ENCODE measurements around the gene CELA3A.
"Not testable (repeated sequence)": the region's sequence is repeated elsewhere in the genome, so short reads cannot be mapped to it uniquely, and the experiment has no call there.

Gene CELA3A

DNA sequence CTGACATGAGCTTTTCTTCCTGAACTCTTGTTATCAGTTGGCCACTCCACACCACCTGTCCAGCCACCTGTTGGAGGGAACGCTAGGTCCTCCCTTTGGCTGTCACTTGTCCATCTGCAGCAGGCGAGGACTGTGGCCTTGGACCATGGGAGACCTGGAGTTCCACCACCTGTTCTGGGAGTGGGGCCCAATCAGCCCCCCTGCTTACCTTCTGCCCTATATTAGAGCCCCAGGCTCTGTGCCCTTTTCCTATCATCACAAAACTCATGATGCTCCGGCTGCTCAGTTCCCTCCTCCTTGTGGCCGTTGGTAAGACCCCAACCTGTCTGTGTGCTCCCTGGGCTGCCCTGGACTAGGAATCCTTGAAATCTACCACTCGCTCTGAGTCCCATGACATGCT, at the start of gene CELA3A:
CELA3A (plus strand) TSS at position 249 of the 400 bp plus-strand sequence; CDS start at position 267, 18 bp downstream.
- DNase-seq (ENCODE audit: insufficient read length, low spot score) (no peak), FAIRE-seq (no peak)

GRCh38 chr1:21952786-21953520, 48.5 kb upstream of the CELA3A start:
- DNase-seq (ENCODE audit: insufficient read length, low spot score), result no peak
- no peak for FAIRE-seq

DNA sequence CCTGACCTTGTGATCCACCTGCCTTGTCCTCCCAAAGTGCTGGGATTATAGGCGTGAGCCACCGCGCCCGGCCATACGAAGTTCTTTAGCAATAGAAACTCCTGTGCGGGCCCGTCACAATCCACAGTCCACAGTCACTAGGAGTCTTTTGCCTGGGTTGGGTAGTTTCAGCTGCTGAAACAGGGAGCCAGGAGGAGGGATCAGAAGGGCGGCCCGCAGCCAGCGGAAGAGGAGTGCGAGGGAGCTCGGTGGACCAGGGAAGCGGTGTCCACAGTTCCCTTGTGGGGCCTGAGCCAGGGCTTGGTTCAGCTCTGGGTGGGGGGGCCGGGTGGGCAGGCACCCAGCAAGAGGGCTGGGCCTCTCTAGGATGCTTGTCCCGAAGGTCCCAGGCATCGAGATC, 46.4 kb upstream of the CELA3A start:
- no peak for DNase-seq (ENCODE audit: insufficient read length, low spot score)
- no peak for FAIRE-seq

GRCh38 chr1:21955501-21956281, 45.8 kb upstream of the CELA3A start:
- FAIRE-seq (no peak), DNase-seq (ENCODE audit: insufficient read length, low spot score) (no peak)

DNA sequence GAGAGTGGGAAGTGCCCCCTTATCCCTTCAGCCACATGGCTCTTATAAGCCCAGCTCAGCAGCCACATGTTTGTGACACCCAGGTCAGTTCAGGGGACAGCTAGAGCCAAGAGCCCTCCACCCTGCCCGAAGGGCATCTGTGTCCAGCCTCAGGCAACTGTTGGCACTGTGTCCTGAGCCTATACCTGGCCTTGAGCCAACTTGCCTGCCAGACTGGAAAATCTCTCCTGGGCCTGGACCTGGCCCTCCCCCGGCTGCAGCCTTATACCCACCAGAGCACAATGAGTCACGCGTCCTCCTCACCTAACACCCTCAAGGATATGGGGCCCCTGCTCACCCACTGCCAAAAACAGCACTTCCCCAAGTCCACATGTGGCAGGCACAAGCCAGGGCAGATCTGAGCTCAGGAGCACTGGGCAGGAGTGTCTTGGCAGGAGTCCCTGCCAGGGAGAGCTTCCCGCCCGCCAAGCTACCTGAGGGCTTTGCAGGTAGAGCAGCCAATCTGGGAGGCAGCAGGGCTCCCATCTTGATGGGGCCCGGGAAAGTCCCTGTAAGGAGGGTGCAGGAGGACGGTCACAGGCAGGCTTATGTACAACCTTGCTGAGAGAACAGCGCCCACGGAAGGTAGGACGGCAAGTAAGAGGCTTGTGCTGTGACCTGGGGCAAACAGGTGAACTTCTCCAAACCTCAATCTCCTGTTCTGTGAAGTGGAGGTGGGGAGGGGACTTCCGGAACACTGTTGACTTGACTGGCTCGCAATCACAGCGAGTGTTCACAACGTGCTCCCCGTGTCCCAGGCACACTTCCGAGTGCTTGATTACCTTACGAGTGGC, 44.5 kb upstream of the CELA3A start:
- DNase-seq (ENCODE audit: insufficient read length, low spot score) (peak; percentile 57), FAIRE-seq (peak; percentile 28)

DNA sequence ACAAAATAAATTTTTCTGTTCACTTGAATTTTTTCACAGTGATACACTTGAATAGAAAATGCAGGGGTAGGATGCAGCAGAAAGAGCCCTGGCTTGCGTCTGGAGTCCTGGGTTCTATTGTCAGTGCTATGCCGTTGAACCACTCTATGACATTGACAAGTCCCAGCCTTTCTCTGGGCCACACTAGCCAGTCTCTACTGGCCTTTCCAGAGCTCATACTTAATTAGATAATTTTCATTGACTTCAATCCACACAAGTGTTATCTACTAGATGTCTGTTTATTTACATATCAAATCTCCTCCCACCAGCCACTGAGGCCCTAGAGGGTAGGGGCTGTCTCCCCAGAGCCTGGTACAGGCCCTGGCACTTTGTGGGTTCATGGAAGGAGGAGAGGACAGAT, 40.1 kb upstream of the CELA3A start:
- FAIRE-seq, result no peak
- DNase-seq (ENCODE audit: insufficient read length, low spot score), result no peak

DNA sequence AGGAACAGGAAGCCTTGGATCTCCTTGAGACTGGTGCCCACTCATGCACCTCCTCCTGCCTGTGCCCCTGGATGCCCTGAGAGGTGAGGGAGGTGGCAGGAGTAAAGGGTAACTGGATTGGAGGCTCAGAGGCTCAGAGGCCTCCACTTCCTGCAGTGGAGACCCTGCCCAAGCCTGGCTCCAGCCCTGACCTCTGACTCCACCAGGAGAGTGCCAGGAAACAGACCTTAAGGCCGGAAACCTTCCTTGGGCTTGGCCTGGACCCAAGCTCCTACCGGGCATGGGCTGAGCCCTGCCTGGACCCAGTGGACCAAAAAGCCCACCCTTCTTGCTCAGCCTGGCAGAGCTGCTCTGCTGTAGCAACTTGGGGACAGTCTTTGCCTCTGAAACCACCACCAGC, 39.7 kb upstream of the CELA3A start:
- DNase-seq (ENCODE audit: insufficient read length, low spot score) (no peak), FAIRE-seq (no peak)

- DNase-seq (ENCODE audit: insufficient read length, low spot score), result peak; percentile 76
- FAIRE-seq, result peak; percentile 16
Observed at GRCh38 chr1:21963477-21964217, 37.8 kb upstream of the CELA3A start.

DNA sequence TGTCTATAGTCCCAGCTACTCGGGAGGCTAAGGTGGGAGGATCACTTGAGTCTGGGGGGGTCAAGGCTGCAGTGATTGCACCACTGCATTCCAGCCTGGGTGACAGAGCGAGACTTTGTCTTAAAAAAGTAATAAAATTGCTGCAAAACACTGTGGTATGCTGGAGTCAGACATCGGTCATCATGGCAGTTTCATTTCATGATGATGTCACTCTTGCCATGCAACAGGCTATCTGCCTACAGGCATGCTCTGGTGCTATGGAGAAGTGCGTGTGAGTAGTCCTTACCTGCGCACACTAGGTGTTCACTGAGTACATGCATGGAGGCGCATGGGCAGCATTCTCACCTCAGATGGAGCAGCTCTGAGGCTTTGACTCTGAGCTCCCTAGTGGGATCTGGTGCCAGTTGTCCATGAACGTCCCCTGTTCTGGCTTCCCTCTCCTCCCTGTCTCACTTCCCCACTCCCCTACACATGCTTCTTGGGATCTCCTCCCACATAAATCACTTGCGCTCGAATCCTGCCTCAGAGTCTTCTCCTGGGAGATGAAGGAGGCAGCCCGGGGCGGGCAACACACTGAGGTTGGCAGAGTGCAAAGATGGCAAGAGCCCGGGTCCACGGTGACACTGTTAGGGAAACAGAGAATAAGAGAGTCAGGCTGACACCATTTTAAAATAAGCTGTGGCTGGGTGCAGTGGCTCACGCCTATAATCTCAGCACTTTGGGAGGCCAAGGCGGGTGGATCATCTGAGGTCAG, 35.0 kb upstream of the CELA3A start:
- DNase-seq (ENCODE audit: insufficient read length, low spot score), result peak; percentile 24
- no peak for FAIRE-seq

GRCh38 chr1:21967216-21967615, 34.2 kb upstream of the CELA3A start:
- not testable (repeated sequence) for DNase-seq (ENCODE audit: insufficient read length, low spot score)

DNA sequence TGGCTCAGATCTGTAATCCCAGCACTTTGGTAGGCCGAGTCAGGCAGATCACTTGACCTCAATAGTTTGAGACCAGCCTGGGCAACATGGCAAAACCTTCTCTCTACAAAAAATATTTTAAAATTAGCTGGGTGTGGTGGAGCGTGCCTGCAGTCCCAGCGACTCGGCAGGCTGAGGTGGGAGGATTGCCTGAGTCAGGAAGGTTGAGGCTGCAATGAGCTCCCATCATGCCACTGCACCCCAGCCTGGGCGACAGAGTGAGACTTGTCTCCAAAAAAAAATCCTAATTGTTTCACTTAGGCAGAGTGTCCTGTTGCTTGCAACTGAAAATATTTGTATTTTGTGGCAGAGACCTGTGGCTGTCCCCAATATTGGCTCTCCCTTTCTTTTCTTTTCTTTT, 32.4 kb upstream of the CELA3A start:
- FAIRE-seq, result not testable (repeated sequence)

More at GRCh38 chr1:21967216-21967615, 34.2 kb upstream of the CELA3A start:
- FAIRE-seq, result not testable (repeated sequence)

GRCh38 chr1:21970523-21970922, 30.9 kb upstream of the CELA3A start:
- not testable (repeated sequence) for DNase-seq (ENCODE audit: insufficient read length, low spot score); FAIRE-seq

More for the DNA sequence above, 32.4 kb upstream of the CELA3A start:
- not testable (repeated sequence) for DNase-seq (ENCODE audit: insufficient read length, low spot score)

- not testable (repeated sequence) for DNase-seq (ENCODE audit: insufficient read length, low spot score); FAIRE-seq
Observed at GRCh38 chr1:21972973-21973441, 28.4 kb upstream of the CELA3A start.

GRCh38 chr1:21973948-21974347, 27.5 kb upstream of the CELA3A start:
- not testable (repeated sequence) for FAIRE-seq; DNase-seq (ENCODE audit: insufficient read length, low spot score)

DNA sequence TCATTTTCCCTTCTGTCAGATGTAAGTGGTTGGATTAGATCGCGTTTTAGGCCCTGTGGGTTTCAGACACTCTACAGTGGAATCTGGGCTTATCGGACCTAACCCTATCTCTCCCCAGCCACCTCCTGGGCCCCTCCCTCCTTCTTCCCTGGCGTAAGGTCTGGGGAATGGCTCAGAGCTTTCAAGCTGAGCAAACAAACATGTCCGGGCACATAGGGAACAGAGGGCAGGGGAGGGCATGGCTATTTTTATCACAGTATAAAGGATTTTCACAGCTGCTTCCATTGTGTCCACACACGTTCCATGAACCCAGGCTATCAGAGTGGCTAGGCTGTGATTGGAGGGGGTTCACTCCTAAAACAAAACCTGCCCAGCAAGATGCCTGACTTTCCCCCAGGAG, 26.8 kb upstream of the CELA3A start:
- not testable (repeated sequence) for DNase-seq (ENCODE audit: insufficient read length, low spot score); FAIRE-seq

GRCh38 chr1:21975296-21975695, 26.2 kb upstream of the CELA3A start:
- not testable (repeated sequence) for FAIRE-seq; DNase-seq (ENCODE audit: insufficient read length, low spot score)

GRCh38 chr1:21976703-21977239, 24.7 kb upstream of the CELA3A start, which contains the start of gene CELA3B:
TSS of gene CELA3B (plus strand) at chr1:21977022. CDS start at chr1:21977040, 18 bp downstream.
- not testable (repeated sequence) for FAIRE-seq

DNA sequence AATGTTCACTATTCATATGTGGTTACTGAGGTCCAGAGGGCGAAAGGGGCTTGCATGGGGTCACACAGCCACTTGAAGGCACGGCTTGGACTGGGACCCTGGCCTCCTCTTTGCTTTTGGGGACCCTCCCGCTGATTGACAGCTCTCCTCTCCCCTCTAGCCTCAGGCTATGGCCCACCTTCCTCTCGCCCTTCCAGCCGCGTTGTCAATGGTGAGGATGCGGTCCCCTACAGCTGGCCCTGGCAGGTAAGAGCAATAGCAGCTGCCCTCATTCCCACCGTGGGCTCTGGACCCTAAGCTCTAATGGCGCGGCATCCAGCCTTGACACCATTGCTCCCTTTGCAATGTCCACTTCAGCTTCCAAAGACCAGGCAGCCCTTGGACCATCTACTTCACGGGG, 23.2 kb upstream of the CELA3A start:
- not testable (repeated sequence) for DNase-seq (ENCODE audit: insufficient read length, low spot score); FAIRE-seq

More at GRCh38 chr1:21976703-21977239, 24.7 kb upstream of the CELA3A start, which contains the start of gene CELA3B:
- not testable (repeated sequence) for DNase-seq (ENCODE audit: insufficient read length, low spot score)
